ENCODE results near the gene PITPNC1. TPM values are rescaled to one million over a fixed set of nuclear protein-coding genes. Genes with fewer than 3 reads are reported as not detected.
"Not testable (repeated sequence)": the region's sequence is repeated elsewhere in the genome, so short reads cannot be mapped to it uniquely, and the experiment has no call there.

The PITPNC1 gene
- total RNA-seq, 1 experiment from 2014 or later = 40.1 TPM

- Mint-ChIP-seq H3K27me3 (ENCODE audit: insufficient read depth, unreplicated experiment) (no peaks in the 10 kb centered on the region), H3K9me3 (ENCODE audit: unreplicated experiment) (no peaks in the 10 kb centered on the region), H3K36me3 (ENCODE audit: insufficient read depth, unreplicated experiment) (no peaks in the 10 kb centered on the region), H3K4me1 (ENCODE audit: insufficient read depth, unreplicated experiment) (peaks cover 37% of the 10 kb centered on the region), H3K4me3 (ENCODE audit: unreplicated experiment) (no peak overlapping the region), H3K27ac (ENCODE audit: low read depth, unreplicated experiment) (peak overlapping the region; percentile 57)
- ChIA-PET POLR2A (interaction anchor here (0.6 kb wide), 1 partner anchor 41 kb away, joined by 5 read pairs; no protein-coding TSS in a partner anchor), CTCF (interaction anchor here (0.6 kb wide), 1 partner anchor 14 kb away, joined by 3 read pairs; no protein-coding TSS in a partner anchor)
- TF ChIP-seq CTCF (IDR thresholded peaks at IDR 0.05; ENCODE audit: unreplicated experiment) = no peak
- intact Hi-C loops (cut with micrococcal nuclease) = no loop called here
- BruUV-seq (replicated peaks) = no TSS peak
- no peak for DNase-seq (ENCODE audit: unreplicated experiment)
Measured at GRCh38 chr17:67415291-67415690, 38.2 kb downstream of the PITPNC1 start.

GRCh38 chr17:67417507-67417906 lies 40.4 kb downstream of the PITPNC1 start:
- intact Hi-C loops (cut with micrococcal nuclease) = no loop called here
- H3K27ac Mint-ChIP-seq (ENCODE audit: low read depth, unreplicated experiment) = no peak overlapping the region
- peaks cover 37% of the 10 kb centered on the region for H3K4me1 Mint-ChIP-seq (ENCODE audit: insufficient read depth, unreplicated experiment)
- TF ChIP-seq CTCF (IDR thresholded peaks at IDR 0.05; ENCODE audit: unreplicated experiment) = no peak
- H3K27me3 Mint-ChIP-seq (ENCODE audit: insufficient read depth, unreplicated experiment) = no peaks in the 10 kb centered on the region
- no peaks in the 10 kb centered on the region for H3K9me3 Mint-ChIP-seq (ENCODE audit: unreplicated experiment)
- BruUV-seq (replicated peaks) = no TSS peak
- H3K36me3 Mint-ChIP-seq (ENCODE audit: insufficient read depth, unreplicated experiment) = no peaks in the 10 kb centered on the region
- no peak overlapping the region for H3K4me3 Mint-ChIP-seq (ENCODE audit: unreplicated experiment)
- ChIA-PET CTCF (no interaction called here), POLR2A (interaction anchor here (0.9 kb wide), 1 partner anchor 38 kb away, joined by 3 read pairs; no protein-coding TSS in a partner anchor)
- DNase-seq (ENCODE audit: unreplicated experiment) = no peak

GRCh38 chr17:67420994-67421393 lies 43.9 kb downstream of the PITPNC1 start:
- intact Hi-C loops (cut with micrococcal nuclease) = no loop called here
- H3K4me1 Mint-ChIP-seq (ENCODE audit: insufficient read depth, unreplicated experiment) = peaks cover 35% of the 10 kb centered on the region
- H3K36me3 Mint-ChIP-seq (ENCODE audit: insufficient read depth, unreplicated experiment) = peaks cover 6% of the 10 kb centered on the region
- BruUV-seq (replicated peaks) = no TSS peak
- CTCF ChIA-PET = interaction anchor here (0.9 to 2.2 kb wide), 4 partner anchors 42 to 269 kb away, joined by 3 to 10 read pairs (median 4); no protein-coding TSS in a partner anchor
- no peak overlapping the region for H3K27ac Mint-ChIP-seq (ENCODE audit: low read depth, unreplicated experiment)
- H3K9me3 Mint-ChIP-seq (ENCODE audit: unreplicated experiment) = no peaks in the 10 kb centered on the region
- DNase-seq (ENCODE audit: unreplicated experiment) = peak; percentile 70
- H3K27me3 Mint-ChIP-seq (ENCODE audit: insufficient read depth, unreplicated experiment) = no peaks in the 10 kb centered on the region
- TF ChIP-seq CTCF (IDR thresholded peaks at IDR 0.05; ENCODE audit: unreplicated experiment) = no peak
- no peak overlapping the region for H3K4me3 Mint-ChIP-seq (ENCODE audit: unreplicated experiment)
- POLR2A ChIA-PET = interaction anchor here (1.0 to 3.7 kb wide), 6 partner anchors 11 to 55 kb away, joined by 3 to 32 read pairs (median 12); partner anchors contain the start of gene PSMD12

GRCh38 chr17:67421869-67422273 lies 44.8 kb downstream of the PITPNC1 start:
- peaks cover 35% of the 10 kb centered on the region for H3K4me1 Mint-ChIP-seq (ENCODE audit: insufficient read depth, unreplicated experiment)
- CTCF ChIA-PET = interaction anchor here (1.0 to 2.2 kb wide), 2 partner anchors 13 to 43 kb away, joined by 4 to 10 read pairs; no protein-coding TSS in a partner anchor
- no peaks in the 10 kb centered on the region for H3K9me3 Mint-ChIP-seq (ENCODE audit: unreplicated experiment)
- intact Hi-C loops (cut with micrococcal nuclease) = loop anchor here (1.0 kb wide), 1 partner anchor 9 kb away; no protein-coding TSS in a partner anchor
- no peak for TF ChIP-seq CTCF (IDR thresholded peaks at IDR 0.05; ENCODE audit: unreplicated experiment)
- H3K36me3 Mint-ChIP-seq (ENCODE audit: insufficient read depth, unreplicated experiment) = peaks cover 6% of the 10 kb centered on the region
- peak overlapping the region; percentile 29 for H3K4me3 Mint-ChIP-seq (ENCODE audit: unreplicated experiment)
- POLR2A ChIA-PET = interaction anchor here (0.6 to 3.7 kb wide), 12 partner anchors 10 to 142 kb away, joined by 3 to 32 read pairs (median 4); partner anchors contain the start of gene PSMD12
- no TSS peak for BruUV-seq (replicated peaks)
- DNase-seq (ENCODE audit: unreplicated experiment) = peak; percentile 99
- peak overlapping the region; percentile 86 for H3K27ac Mint-ChIP-seq (ENCODE audit: low read depth, unreplicated experiment)
- no peaks in the 10 kb centered on the region for H3K27me3 Mint-ChIP-seq (ENCODE audit: insufficient read depth, unreplicated experiment)

- H3K36me3 Mint-ChIP-seq (ENCODE audit: insufficient read depth, unreplicated experiment); H3K9me3 Mint-ChIP-seq (ENCODE audit: unreplicated experiment); H3K27me3 Mint-ChIP-seq (ENCODE audit: insufficient read depth, unreplicated experiment); H3K4me3 Mint-ChIP-seq (ENCODE audit: unreplicated experiment); DNase-seq (ENCODE audit: unreplicated experiment): not testable (repeated sequence)
- peak overlapping the region; percentile 86 for H3K27ac Mint-ChIP-seq (ENCODE audit: low read depth, unreplicated experiment)
- H3K4me1 Mint-ChIP-seq (ENCODE audit: insufficient read depth, unreplicated experiment) = peaks cover 35% of the 10 kb centered on the region
- intact Hi-C loops (cut with micrococcal nuclease) = loop anchor here (1.0 kb wide), 1 partner anchor 9 kb away; no protein-coding TSS in a partner anchor
- BruUV-seq (replicated peaks) = TSS peak; percentile 77
- ChIA-PET POLR2A (interaction anchor here (0.5 to 3.7 kb wide), 16 partner anchors 9 to 296 kb away, joined by 3 to 32 read pairs (median 4); partner anchors contain the start of gene PSMD12), CTCF (interaction anchor here (0.6 to 2.2 kb wide), 6 partner anchors 10 to 133 kb away, joined by 3 to 10 read pairs (median 4); no protein-coding TSS in a partner anchor)
Measured at GRCh38 chr17:67422296-67422695, 45.2 kb downstream of the PITPNC1 start.

Measured in MCF 10A (cell line).